ENCODE measurements around the gene SENP1. TPM values are rescaled to one million over a fixed set of nuclear protein-coding genes. Genes with fewer than 3 reads are reported as not detected.

The SENP1 gene
- total and polyA plus RNA-seq, 2 of the 13 experiments (the other 11 are each of a cell fraction or from before 2014, with no cell fraction given), result 14.0 to 20.2 TPM

DNA sequence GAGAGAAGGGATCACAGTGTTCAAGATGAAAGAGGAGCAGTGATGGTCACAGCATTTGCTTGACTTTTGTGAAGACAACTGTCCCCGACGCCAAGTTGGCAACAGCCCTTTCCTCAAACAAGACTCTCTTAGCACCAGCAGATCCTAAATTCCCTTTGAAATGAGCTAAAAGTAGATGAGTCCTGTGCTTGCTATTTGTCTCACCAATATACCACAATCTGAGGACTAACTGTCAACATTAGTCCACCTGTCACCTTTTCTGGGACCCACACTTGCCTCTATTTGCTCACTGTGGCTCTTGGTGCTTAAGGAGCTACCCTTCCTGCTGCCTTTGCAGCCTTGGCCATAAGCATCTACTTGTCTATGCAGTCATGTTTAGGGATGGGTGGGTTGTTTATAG, 54.2 kb downstream of the SENP1 start:
- ChIA-PET CTCF (ENCODE audit: low intra/inter-chr PET ratio, low total read pairs) (no interaction called here), POLR2A (no interaction called here)
- H3K36me3 ChIP-seq (replicated peaks in 1 of 2; ENCODE audit: control insufficient read depth in 1 of 2, insufficient read depth in 2 of 2, low read length in 2 of 2), result peaks cover 8 to 28% of the 10 kb centered on the region in 2 experiments; a peak in 3 of 5 replicates
- WGBS (ENCODE audit: low lambda C conversion rate), result 95% methylated on average over 2 of the region's 2 CpGs
- H2AFZ ChIP-seq (ENCODE audit: low read length), result no peak overlapping the region
- in situ Hi-C loops (cut with HindIII; ENCODE audit: extremely low pct_ligation_motif_present, low pct_unique_long_range_greater_than_20kb) (no loop called here), intact Hi-C loops (cut with micrococcal nuclease; ENCODE audit: unreplicated experiment) (no loop called here)
- ATAC-seq, result no peak
- no peak overlapping the region for H3K27ac ChIP-seq (ENCODE audit: extremely low read length, insufficient read depth, low read length)
- no peaks in the 10 kb centered on the region for H3K79me2 ChIP-seq (ENCODE audit: insufficient read depth, low read length)
- H4K20me1 ChIP-seq (ENCODE audit: insufficient read depth, low read length), result no peaks in the 10 kb centered on the region
- no peaks in the 10 kb centered on the region for H3K4me1 ChIP-seq (ENCODE audit: insufficient read depth, low read length)
- BruUV-seq (replicated peaks), result no TSS peak
- H3K9me3 ChIP-seq (ENCODE audit: low read length), result no peaks in the 10 kb centered on the region
- no peak for DNase-seq (ENCODE audit: low spot score)
- TF ChIP-seq, protein P1, sequence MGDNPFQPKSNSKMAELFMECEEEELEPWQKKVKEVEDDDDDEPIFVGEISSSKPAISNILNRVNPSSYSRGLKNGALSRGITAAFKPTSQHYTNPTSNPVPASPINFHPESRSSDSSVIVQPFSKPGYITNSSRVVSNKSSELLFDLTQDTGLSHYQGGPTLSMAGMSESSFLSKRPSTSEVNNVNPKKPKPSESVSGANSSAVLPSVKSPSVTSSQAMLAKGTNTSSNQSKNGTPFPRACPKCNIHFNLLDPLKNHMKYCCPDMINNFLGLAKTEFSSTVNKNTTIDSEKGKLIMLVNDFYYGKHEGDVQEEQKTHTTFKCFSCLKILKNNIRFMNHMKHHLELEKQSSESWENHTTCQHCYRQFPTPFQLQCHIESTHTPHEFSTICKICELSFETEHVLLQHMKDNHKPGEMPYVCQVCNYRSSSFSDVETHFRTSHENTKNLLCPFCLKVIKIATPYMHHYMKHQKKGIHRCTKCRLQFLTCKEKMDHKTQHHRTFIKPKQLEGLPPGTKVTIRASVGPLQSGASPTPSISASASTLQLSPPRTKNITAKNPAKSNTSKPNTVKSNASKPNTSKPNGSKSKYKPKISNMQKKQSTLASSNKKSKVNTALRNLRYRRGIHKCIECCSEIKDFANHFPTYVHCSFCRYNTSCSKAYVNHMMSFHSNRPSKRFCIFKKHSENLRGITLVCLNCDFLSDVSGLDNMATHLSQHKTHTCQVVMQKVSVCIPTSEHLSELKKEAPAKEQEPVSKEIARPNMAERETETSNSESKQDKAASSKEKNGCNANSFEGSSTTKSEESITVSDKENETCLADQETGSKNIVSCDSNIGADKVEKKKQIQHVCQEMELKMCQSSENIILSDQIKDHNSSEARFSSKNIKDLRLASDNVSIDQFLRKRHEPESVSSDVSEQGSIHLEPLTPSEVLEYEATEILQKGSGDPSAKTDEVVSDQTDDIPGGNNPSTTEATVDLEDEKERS (CRISPR knock-in tag; IDR thresholded peaks at IDR 0.05), result no peak
- no peak for TF ChIP-seq ZNF674 (CRISPR knock-in tag; IDR thresholded peaks at IDR 0.05; ENCODE audit: low read depth)
- TF ChIP-seq RORA (CRISPR knock-in tag; IDR thresholded peaks at IDR 0.05), result no peak
- TF ChIP-seq MYNN (CRISPR knock-in tag; IDR thresholded peaks at IDR 0.05; ENCODE audit: low read depth), result no peak
- TF ChIP-seq JUNB (CRISPR knock-in tag; IDR thresholded peaks at IDR 0.05; ENCODE audit: borderline replicate concordance), result no peak
- TF ChIP-seq CHD4 (IDR thresholded peaks at IDR 0.05; ENCODE audit: borderline replicate concordance, low read length), result no peak
- TF ChIP-seq SIN3B (IDR thresholded peaks at IDR 0.05; ENCODE audit: low read length), result no peak
- TF ChIP-seq PCBP2 (optimal IDR thresholded peaks at IDR 0.05; ENCODE audit: low read depth, low read length, poor library complexity, severe bottlenecking), result no peak
- no peak for TF ChIP-seq ZNF10 (CRISPR knock-in tag; IDR thresholded peaks at IDR 0.05; ENCODE audit: borderline replicate concordance, low read depth)
- TF ChIP-seq NR1H2 (CRISPR knock-in tag; IDR thresholded peaks at IDR 0.05; ENCODE audit: borderline replicate concordance, low read depth), result no peak
- no peak for TF ChIP-seq HCFC1 (IDR thresholded peaks at IDR 0.05; ENCODE audit: low read depth, low read length)
- TF ChIP-seq FOXP1 (IDR thresholded peaks at IDR 0.05), result no peak
- TF ChIP-seq FOXP1 (CRISPR knock-in tag; IDR thresholded peaks at IDR 0.05), result no peak
- TF ChIP-seq SP5 (CRISPR knock-in tag; IDR thresholded peaks at IDR 0.05; ENCODE audit: borderline replicate concordance, low read depth), result no peak
- TF ChIP-seq, protein P2, sequence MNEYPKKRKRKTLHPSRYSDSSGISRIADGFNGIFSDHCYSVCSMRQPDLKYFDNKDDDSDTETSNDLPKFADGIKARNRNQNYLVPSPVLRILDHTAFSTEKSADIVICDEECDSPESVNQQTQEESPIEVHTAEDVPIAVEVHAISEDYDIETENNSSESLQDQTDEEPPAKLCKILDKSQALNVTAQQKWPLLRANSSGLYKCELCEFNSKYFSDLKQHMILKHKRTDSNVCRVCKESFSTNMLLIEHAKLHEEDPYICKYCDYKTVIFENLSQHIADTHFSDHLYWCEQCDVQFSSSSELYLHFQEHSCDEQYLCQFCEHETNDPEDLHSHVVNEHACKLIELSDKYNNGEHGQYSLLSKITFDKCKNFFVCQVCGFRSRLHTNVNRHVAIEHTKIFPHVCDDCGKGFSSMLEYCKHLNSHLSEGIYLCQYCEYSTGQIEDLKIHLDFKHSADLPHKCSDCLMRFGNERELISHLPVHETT (CRISPR knock-in tag; conservative IDR thresholded peaks at IDR 0.05), result no peak
- TF ChIP-seq, protein P3, sequence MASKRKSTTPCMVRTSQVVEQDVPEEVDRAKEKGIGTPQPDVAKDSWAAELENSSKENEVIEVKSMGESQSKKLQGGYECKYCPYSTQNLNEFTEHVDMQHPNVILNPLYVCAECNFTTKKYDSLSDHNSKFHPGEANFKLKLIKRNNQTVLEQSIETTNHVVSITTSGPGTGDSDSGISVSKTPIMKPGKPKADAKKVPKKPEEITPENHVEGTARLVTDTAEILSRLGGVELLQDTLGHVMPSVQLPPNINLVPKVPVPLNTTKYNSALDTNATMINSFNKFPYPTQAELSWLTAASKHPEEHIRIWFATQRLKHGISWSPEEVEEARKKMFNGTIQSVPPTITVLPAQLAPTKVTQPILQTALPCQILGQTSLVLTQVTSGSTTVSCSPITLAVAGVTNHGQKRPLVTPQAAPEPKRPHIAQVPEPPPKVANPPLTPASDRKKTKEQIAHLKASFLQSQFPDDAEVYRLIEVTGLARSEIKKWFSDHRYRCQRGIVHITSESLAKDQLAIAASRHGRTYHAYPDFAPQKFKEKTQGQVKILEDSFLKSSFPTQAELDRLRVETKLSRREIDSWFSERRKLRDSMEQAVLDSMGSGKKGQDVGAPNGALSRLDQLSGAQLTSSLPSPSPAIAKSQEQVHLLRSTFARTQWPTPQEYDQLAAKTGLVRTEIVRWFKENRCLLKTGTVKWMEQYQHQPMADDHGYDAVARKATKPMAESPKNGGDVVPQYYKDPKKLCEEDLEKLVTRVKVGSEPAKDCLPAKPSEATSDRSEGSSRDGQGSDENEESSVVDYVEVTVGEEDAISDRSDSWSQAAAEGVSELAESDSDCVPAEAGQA (IDR thresholded peaks at IDR 0.05; ENCODE audit: low read depth), result no peak
- TF ChIP-seq, protein P3 (CRISPR knock-in tag; IDR thresholded peaks at IDR 0.05; ENCODE audit: borderline replicate concordance), result no peak
- H3K27me3 ChIP-seq (ENCODE audit: control insufficient read depth in 1 of 2, insufficient read depth in 2 of 2, low read length in 2 of 2), result no peaks in the 10 kb centered on the region
- no peak overlapping the region for H3K9ac ChIP-seq (ENCODE audit: insufficient read depth, low read depth, low read length)
- no peak overlapping the region for H3K4me2 ChIP-seq (ENCODE audit: low read depth, low read length)
- no peak for FAIRE-seq
- no peak overlapping the region for H3K4me3 ChIP-seq (replicated peaks in 1 of 3; ENCODE audit: insufficient read depth in 1 of 3, low read depth in 2 of 3, low read length in 3 of 3)

All from HepG2 (cell line).